NT2/D1 (cell line): ENCODE results near the gene KRTAP1-5.

Source experiments
- YY1 ChIP-seq: IDR thresholded peaks from 2 replicates; pipeline ENCODE4 v1.6.1; 2011; ENCODE audit not compliant: insufficient read length, insufficient read depth
- ZNF274 ChIP-seq: IDR thresholded peaks from 2 replicates; pipeline ENCODE4 v1.6.1; 2011; ENCODE audit warnings: mild to moderate bottlenecking, low read depth, low read length

DNA sequence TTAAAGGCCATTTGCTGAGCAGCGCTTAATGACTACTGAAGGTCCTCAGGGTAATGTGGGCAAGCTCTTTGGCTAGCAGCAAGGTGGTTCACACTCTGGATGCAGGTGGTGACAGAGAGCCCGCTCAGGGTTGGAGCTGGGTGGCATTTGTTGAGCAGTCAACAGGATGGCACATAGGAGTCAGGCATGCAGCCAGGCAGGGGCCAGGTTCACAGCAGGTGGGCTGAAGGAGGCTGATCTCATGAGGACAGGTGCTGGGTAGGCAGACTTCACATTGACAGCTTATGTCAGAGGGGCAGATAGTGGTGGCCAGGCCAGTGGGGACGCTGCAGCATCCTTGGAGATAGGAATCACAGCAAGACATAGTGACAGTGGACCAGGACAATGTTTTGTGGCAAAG is 22.6 kb downstream of the KRTAP1-5 start:
- TF ChIP-seq ZNF274 (no peak), YY1 (no peak)
